GM23338 (cell line): ENCODE results near the gene SAMD13.

ENCODE experiments used
- EZH2phosphoT487 ChIP-seq: fragments of 200-600 bp; sonication (generic); IDR thresholded peaks from one replicate; pipeline ENCODE4 v1.8.1; 2018; ENCODE audit warnings: antibody characterized with exemption; ENCODE audit not compliant: unreplicated experiment
- POLR2AphosphoS5 ChIP-seq: IDR thresholded peaks from 2 replicates; pipeline ENCODE4 v1.6.1; 2016; ENCODE audit warnings: antibody characterized with exemption, low read depth
- TF ChIP-seq, protein P1 (sequence below), 2 experiments: fragments of 200-600 bp in 1 of 2; sonication (generic) in 1 of 2; conservative IDR thresholded peaks; 2 replicates each; pipeline versions ENCODE4 v1.5.1 to v1.6.1; 2016 to 2017; ENCODE audit warnings: antibody characterized with exemption in 2 of 2, low read depth in 2 of 2, mild to moderate bottlenecking in 2 of 2, moderate library complexity in 1 of 2

DNA sequence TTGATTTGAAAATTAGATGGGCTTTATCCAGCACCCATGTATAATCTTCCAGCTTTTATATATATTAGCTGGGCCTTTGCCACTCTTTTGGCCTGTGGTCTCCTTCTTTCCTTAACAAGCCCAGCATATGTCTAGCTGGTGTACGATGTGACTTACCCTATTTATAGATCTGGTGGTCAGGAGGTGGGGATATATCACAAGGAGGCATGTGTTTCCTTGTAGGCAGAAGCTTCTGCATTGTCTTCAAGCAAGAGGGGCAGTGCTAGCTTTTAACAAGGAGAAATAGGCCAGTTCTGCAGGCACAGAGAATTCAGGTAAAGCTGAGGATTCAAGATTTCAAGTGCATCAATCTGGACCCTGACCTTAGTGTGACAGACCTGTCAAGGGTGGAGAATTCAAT is 58.8 kb downstream of the SAMD13 start:
- TF ChIP-seq, protein P1, sequence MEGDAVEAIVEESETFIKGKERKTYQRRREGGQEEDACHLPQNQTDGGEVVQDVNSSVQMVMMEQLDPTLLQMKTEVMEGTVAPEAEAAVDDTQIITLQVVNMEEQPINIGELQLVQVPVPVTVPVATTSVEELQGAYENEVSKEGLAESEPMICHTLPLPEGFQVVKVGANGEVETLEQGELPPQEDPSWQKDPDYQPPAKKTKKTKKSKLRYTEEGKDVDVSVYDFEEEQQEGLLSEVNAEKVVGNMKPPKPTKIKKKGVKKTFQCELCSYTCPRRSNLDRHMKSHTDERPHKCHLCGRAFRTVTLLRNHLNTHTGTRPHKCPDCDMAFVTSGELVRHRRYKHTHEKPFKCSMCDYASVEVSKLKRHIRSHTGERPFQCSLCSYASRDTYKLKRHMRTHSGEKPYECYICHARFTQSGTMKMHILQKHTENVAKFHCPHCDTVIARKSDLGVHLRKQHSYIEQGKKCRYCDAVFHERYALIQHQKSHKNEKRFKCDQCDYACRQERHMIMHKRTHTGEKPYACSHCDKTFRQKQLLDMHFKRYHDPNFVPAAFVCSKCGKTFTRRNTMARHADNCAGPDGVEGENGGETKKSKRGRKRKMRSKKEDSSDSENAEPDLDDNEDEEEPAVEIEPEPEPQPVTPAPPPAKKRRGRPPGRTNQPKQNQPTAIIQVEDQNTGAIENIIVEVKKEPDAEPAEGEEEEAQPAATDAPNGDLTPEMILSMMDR (conservative IDR thresholded peaks at IDR 0.05; ENCODE audit: low read depth in 2 of 2): no peak
- TF ChIP-seq EZH2phosphoT487 (no peak), POLR2AphosphoS5 (no peak)
